ENCODE results near the gene THBS2. TPM values are rescaled to one million over a fixed set of nuclear protein-coding genes. Genes with fewer than 3 reads are reported as not detected.
"Not testable (repeated sequence)": the region's sequence is repeated elsewhere in the genome, so short reads cannot be mapped to it uniquely, and the experiment has no call there.

Gene THBS2
- total RNA-seq, 1 donor from 2014 or later, result 4.2 TPM

DNA sequence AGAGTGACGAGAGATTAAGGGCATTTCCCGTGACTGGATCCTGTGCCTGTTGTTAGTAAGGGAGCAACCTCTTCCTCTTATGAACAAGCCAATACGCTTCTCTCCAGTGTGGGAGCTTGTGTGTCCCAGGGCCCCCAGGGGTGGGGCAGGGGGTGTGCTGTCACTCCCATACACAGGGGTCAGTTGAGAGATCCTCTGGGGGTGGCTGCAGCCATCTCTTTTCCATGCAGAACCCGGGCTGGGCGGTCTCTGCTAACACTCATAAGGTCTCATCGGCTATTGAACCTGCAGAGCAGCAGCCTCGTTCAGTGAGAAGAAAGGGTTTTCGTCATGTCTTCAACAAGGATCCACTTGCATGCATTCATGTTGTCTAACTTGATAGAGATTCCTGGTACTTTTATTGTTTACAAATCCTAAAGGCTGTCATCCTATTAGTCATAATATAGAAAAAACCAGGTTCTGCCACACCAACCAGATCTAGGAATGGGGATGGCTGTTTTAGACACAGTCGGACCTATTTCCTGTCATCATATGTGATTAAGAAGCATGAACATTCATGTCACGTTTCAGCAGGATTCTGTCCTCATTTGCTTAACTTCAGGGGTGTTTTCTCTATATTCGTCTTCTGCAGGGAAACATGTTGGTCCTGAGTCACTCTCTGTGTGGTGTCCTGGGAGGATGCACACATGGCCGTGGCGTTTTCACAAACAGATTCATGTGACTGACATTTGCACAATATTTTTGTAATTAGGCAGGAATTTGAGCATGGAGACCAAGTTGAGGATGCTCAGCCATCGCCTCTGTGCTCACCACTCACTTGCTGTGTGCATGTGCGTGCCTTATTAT lies 13.3 kb upstream of the THBS2 start:
- no peak overlapping the region for H3K4me3 Mint-ChIP-seq
- peaks cover 4% of the 10 kb centered on the region for H3K4me1 Mint-ChIP-seq (ENCODE audit: unreplicated experiment)
- no peak overlapping the region for H3K27ac Mint-ChIP-seq
- no peak for DNase-seq (ENCODE audit: extremely low spot score, unreplicated experiment)
- H3K36me3 Mint-ChIP-seq, result no peaks in the 10 kb centered on the region
- H3K27me3 Mint-ChIP-seq, result peaks cover 7% of the 10 kb centered on the region
- H3K9me3 Mint-ChIP-seq, result peaks cover 4% of the 10 kb centered on the region
- no peak for TF ChIP-seq CTCF (conservative IDR thresholded peaks at IDR 0.05)

GRCh38 chr6:169266261-169266660 lies 12.6 kb upstream of the THBS2 start:
- Mint-ChIP-seq H3K4me1 (ENCODE audit: unreplicated experiment) (peaks cover 4% of the 10 kb centered on the region), H3K36me3 (no peaks in the 10 kb centered on the region), H3K4me3 (no peak overlapping the region), H3K9me3 (peaks cover 4% of the 10 kb centered on the region), H3K27ac (no peak overlapping the region), H3K27me3 (peaks cover 7% of the 10 kb centered on the region)
- no peak for TF ChIP-seq CTCF (conservative IDR thresholded peaks at IDR 0.05)
- DNase-seq (ENCODE audit: extremely low spot score, unreplicated experiment), result no peak

DNA sequence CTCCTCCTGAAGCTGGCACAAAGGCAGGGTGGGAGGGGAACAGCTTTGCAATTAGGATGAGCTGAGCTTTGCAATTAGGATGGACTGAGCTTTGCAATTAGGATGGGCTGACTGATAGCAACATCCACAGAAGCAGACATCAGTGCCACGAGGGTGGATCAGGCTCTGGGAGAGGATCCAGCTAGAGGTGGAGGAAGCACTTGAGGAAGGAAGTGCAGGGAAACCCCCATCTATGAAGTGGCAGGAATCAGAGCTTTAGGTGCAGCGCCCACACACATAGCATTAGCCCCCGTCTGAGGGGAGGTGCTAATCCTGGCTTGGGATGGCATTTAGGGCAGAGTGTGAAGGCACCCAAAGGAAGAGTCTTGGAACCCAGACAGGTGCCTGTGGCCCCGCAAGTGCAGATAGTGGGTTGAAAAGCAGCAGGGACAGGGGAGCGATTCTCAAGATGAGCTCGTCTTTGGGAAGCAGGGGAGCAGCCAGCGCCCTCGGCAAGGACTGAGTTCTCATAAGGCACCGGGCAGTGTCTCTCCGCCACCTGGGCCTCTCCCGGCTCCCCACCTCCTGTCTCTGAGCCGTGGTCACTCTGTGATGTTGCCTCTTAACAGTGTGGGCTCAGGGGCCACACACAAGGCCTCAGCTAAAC lies 12.0 kb upstream of the THBS2 start:
- peaks cover 4% of the 10 kb centered on the region for H3K9me3 Mint-ChIP-seq
- peaks cover 4% of the 10 kb centered on the region for H3K27me3 Mint-ChIP-seq
- H3K36me3 Mint-ChIP-seq, result no peaks in the 10 kb centered on the region
- no peak overlapping the region for H3K27ac Mint-ChIP-seq
- no peak overlapping the region for H3K4me3 Mint-ChIP-seq
- H3K4me1 Mint-ChIP-seq (ENCODE audit: unreplicated experiment), result peaks cover 4% of the 10 kb centered on the region
- no peak for TF ChIP-seq CTCF (conservative IDR thresholded peaks at IDR 0.05)
- no peak for DNase-seq (ENCODE audit: extremely low spot score, unreplicated experiment)

DNA sequence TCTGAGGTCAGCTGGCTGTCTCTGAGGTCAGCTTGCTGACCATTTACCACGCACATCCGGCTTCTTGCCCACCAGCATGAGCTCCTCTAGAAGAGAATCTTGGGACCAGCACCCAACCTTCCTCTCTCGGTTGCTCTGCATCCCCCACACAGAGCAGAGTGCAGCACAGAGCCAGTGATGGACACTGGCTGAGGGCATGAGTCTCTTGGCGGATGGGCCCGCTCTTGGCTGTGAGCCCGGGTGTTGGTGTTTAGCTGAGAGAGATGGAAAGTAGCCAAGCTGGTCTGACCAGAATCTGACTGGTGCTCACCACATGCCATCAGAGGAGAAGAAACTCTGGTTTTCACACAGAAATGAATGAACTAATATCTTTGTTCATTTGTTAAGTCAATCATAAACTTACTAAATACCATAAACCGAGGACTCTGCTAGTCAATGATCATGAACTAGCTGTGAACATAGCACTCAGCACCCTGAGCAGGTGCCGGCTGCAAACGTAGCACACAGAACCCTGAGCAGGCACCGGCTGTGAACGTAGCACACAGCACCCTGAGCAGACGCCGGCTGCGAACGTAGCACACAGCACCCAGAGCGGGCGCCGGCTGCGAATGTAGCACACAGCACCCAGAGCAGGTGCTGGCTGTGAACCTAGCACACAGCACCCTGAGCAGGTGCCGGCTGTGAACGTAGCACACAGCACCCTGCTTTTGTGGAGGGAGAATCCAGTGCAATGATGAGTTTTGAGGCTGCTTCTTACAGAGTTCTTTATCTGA lies 10.4 kb upstream of the THBS2 start:
- peaks cover 4% of the 10 kb centered on the region for H3K27me3 Mint-ChIP-seq
- H3K4me3 Mint-ChIP-seq, result no peak overlapping the region
- TF ChIP-seq CTCF (conservative IDR thresholded peaks at IDR 0.05), result no peak
- H3K36me3 Mint-ChIP-seq, result no peaks in the 10 kb centered on the region
- no peak for DNase-seq (ENCODE audit: extremely low spot score, unreplicated experiment)
- peaks cover 4% of the 10 kb centered on the region for H3K9me3 Mint-ChIP-seq
- peaks cover 4% of the 10 kb centered on the region for H3K4me1 Mint-ChIP-seq (ENCODE audit: unreplicated experiment)
- peak overlapping the region; percentile 58 for H3K27ac Mint-ChIP-seq

DNA sequence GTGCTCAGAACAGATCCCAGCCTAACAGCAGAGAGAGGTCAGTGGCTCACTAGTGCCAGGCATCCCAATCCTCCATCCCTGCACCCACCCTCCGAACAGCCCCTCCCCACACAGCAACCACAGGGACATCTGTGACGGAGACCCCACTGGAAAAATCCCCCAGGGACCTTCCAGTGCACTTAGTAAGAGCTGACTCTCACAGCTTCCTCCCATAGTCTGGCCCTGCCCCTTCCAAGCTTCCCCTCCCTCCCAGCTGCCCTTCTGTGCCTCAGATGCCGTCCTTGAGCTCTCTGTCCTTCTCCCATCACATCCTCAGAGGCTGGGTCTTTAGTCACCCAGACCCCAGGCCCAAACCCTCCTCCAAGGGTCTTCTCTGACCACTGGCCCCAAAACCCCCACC lies 9.7 kb upstream of the THBS2 start:
- no peak for TF ChIP-seq CTCF (conservative IDR thresholded peaks at IDR 0.05)
- Mint-ChIP-seq H3K27me3 (peaks cover 6% of the 10 kb centered on the region), H3K4me1 (ENCODE audit: unreplicated experiment) (peaks cover 4% of the 10 kb centered on the region), H3K36me3 (no peaks in the 10 kb centered on the region), H3K27ac (peak overlapping the region; percentile 58), H3K4me3 (no peak overlapping the region), H3K9me3 (peaks cover 7% of the 10 kb centered on the region)
- DNase-seq (ENCODE audit: extremely low spot score, unreplicated experiment), result no peak

DNA sequence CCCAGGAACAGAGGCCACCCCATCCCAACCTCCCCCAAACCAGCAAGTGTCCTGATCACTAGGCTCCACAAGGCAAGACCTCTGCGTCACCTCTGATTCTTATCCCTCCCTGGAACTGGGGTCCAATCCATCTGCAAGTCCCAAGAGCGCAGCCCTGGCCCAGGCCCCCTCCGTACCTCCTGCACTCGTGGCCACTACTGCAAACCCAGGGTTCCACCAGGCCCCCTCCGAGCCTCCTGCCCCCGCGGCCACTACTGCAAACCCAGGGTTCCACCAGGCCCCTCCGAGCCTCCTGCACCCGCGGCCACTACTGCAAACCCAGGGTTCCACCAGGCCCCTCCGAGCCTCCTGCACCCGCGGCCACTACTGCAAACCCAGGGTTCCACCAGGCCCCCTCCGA lies 9.0 kb upstream of the THBS2 start:
- not testable (repeated sequence) for H3K36me3 Mint-ChIP-seq; H3K4me1 Mint-ChIP-seq (ENCODE audit: unreplicated experiment); H3K4me3 Mint-ChIP-seq; H3K27me3 Mint-ChIP-seq; DNase-seq (ENCODE audit: extremely low spot score, unreplicated experiment); H3K27ac Mint-ChIP-seq; H3K9me3 Mint-ChIP-seq

All from type B pancreatic cell (in vitro differentiated cells).